Mucosa of rectum (tissue), 2 donors: ENCODE measurements around the gene RNF157.
A peak's percentile ranks its signal among the peaks of the same experiment; 100 is the strongest.
"Not testable (repeated sequence)": the region's sequence is repeated elsewhere in the genome, so short reads cannot be mapped to it uniquely, and the experiment has no call there.

ENCODE experiments used
- H3K27ac ChIP-seq, 2 donors: one replicate each; pipeline ENCODE4 v1.7.0; 2013; ENCODE audit warnings: inconsistent platforms in 2 of 2, low read depth in 2 of 2, low read length in 2 of 2
- H3K27me3 ChIP-seq, 2 donors: one replicate each; pipeline ENCODE4 v1.7.0; 2013; ENCODE audit warnings: low read length in 2 of 2; ENCODE audit not compliant: control insufficient read depth in 2 of 2, insufficient read depth in 2 of 2
- H3K36me3 ChIP-seq, 2 donors: one replicate each; pipeline ENCODE4 v1.7.0; 2013; ENCODE audit warnings: low read length in 2 of 2; ENCODE audit not compliant: control insufficient read depth in 2 of 2, insufficient read depth in 2 of 2
- H3K4me1 ChIP-seq, 2 donors: one replicate each; pipeline ENCODE4 v1.7.0; 2013; ENCODE audit warnings: low read length in 2 of 2, mild to moderate bottlenecking in 1 of 2; ENCODE audit not compliant: control insufficient read depth in 2 of 2, insufficient read depth in 2 of 2
- H3K4me3 ChIP-seq, 2 donors: one replicate each; pipeline ENCODE4 v1.7.0; 2013; ENCODE audit warnings: low read length in 2 of 2
- H3K9ac ChIP-seq, 2 donors: one replicate each; pipeline ENCODE4 v1.7.0; 2013; ENCODE audit warnings: low read length in 2 of 2, low read depth in 1 of 2, mild to moderate bottlenecking in 1 of 2
- H3K9me3 ChIP-seq, 2 donors: one replicate each; pipeline ENCODE4 v1.7.0; 2013; ENCODE audit warnings: low read length in 2 of 2; ENCODE audit not compliant: control insufficient read depth in 2 of 2
- donor health status: healthy.
- donor health status: Normal muscosa, but diverticular disease.

The RNF157 gene

DNA sequence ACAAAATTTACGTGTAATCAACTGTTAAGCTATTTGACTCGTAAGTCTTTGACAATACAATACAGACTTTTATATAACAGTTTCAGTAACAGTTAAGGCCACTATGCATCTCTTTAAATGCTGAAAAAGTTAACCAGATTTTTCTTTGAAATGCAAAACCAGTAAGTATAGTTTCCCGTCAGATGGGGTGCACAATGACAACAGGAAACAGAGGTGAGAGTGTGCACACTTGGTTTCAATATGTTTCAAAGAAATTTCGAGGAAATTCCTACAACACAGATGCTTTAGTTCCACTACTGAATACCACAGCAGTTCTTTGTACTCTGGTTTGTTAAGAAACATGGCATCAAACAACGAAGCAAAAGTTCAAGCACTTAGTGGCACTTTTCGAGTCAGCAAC lies 48.4 kb downstream of the RNF157 start:
- Histone ChIP-seq H3K27ac (peak overlapping the region in 1 of 2 donors; percentile 24), H3K4me1 (no peaks in the 10 kb centered on the region), H3K4me3 (no peak overlapping the region), H3K9ac (no peak overlapping the region), H3K36me3 (no peaks in the 10 kb centered on the region), H3K27me3 (no peaks in the 10 kb centered on the region), H3K9me3 (no peaks in the 10 kb centered on the region)

DNA sequence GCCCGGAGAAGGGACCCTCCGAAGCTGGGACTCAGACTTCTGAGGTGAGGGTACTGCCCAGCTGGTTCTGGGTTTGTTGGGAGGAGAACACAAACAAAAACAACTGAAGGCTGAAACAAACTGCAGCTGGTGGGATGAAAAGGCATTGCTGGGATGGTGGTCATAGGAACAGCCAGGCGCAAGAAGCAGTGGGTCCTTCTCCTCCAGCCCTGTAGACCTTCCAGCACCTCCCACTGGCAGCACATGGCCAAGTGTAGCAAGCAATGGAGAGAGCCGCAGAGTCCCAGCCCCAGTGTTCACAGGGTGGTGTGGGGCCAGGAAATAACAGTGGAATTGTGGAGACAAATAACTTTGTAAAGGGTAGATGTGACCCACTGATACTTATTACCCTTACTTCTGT lies 50.6 kb downstream of the RNF157 start:
- no peaks in the 10 kb centered on the region for H3K4me1 ChIP-seq
- H3K27me3 ChIP-seq = no peaks in the 10 kb centered on the region
- H3K4me3 ChIP-seq = no peak overlapping the region
- H3K27ac ChIP-seq = peak overlapping the region in 1 of 2 donors; percentile 12
- no peak overlapping the region for H3K9ac ChIP-seq
- no peaks in the 10 kb centered on the region for H3K9me3 ChIP-seq
- H3K36me3 ChIP-seq = no peaks in the 10 kb centered on the region

DNA sequence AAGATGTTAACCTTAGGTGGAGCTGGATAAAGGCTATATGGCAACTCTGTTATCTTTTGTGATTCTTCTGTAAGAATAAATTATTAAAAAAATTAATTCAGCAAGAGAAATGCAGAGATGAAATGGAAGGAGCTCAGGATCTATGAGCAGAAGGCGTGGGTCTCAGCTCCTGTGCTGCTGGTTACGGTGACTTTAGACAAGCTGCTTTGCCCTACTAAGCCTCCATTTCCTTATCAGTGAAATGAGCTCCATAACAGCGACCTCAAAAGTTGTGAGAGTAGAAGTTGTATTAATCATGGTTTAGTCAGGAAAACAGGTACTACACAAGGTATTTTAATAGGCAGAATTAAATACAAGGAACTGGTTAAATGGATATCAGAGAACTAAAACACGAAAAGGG lies 51.0 kb downstream of the RNF157 start:
- Histone ChIP-seq H3K4me1 (no peaks in the 10 kb centered on the region), H3K9me3 (no peaks in the 10 kb centered on the region), H3K27ac (no peak overlapping the region), H3K36me3 (no peaks in the 10 kb centered on the region), H3K9ac (no peak overlapping the region), H3K4me3 (no peak overlapping the region), H3K27me3 (no peaks in the 10 kb centered on the region)

DNA sequence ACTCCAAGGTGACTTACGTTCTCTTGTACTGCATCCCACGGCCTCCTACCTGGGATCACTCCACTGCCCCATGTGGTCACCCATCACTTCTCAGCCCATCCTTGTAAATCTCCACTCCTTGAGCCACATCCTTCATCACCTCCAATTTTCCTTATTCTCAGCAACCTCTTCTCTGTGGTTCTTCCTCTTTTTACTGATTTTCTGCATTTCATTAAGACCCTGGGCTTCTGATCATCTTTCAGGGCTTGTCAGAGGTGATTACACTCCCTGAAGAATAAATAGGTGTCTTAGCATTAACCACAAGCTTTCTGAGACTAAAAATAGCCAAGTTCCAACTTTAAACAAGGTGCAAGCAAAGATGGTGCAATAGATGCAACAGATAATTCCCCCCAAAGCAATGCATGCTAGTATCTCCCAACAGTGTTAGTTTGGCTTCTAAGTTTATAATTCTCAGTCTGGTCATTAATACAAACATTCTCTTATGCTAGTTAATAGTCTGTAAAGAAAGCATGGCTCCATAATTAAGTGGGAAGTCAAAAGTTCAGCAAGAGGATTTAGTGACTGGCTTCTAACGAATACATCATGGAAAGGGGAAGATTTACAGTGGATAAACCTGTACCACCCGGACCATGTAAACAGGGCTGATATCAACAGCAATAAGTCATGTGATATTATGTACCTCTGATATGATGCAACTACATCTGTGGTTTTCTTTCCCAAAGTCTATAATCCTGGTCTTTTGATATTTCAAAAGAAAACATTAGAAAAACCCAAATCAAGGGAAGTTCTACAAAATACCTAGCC lies 51.9 kb downstream of the RNF157 start:
- Histone ChIP-seq H3K27ac (no peak overlapping the region), H3K36me3 (no peaks in the 10 kb centered on the region), H3K9ac (no peak overlapping the region), H3K4me3 (no peak overlapping the region), H3K27me3 (no peaks in the 10 kb centered on the region), H3K4me1 (no peaks in the 10 kb centered on the region), H3K9me3 (no peaks in the 10 kb centered on the region)

DNA sequence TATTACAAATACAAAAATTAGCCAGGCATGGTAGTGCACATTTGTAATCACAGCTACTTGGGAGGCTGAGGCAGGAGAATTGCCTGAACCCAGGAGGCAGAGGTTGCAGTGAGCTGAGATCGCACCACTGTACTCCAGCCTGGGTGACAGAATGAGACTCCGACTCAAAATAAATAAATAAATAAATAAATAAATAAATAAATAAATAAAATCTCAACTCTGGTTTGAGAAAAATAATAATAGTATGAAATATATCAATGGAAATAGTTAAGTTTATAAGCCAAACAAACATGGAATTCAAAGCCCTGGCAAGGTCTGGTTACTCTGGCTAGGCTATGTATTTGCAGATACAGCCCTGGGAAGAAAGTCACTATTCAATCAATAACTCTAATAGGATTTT lies 53.5 kb downstream of the RNF157 start:
- H3K9ac ChIP-seq, H3K4me1 ChIP-seq, H3K27me3 ChIP-seq, H3K36me3 ChIP-seq, H3K9me3 ChIP-seq, H3K4me3 ChIP-seq, H3K27ac ChIP-seq: not testable (repeated sequence)

DNA sequence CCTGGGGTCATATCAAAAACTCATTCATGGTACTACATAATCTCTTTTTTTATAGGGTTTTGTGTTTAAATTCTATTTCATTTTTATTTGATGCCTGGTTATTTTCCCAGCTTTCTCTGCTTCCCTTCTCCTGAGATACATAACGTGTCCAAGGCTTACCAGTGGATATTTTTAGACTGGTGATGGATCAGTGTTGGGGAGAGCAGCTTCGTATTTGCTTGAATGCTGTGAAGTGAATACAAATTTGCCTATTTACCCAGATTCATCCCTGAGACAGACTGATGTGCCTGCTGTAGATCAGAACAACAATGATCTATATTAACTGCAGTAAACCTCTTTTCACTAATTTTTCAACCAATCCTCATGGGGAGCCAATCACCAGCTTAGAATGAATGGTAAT lies 56.0 kb downstream of the RNF157 start:
- Histone ChIP-seq H3K4me1 (peaks cover 4% of the 10 kb centered on the region in 2 donors), H3K36me3 (no peaks in the 10 kb centered on the region), H3K9ac (no peak overlapping the region), H3K9me3 (no peaks in the 10 kb centered on the region), H3K4me3 (no peak overlapping the region), H3K27ac (no peak overlapping the region), H3K27me3 (no peaks in the 10 kb centered on the region)

DNA sequence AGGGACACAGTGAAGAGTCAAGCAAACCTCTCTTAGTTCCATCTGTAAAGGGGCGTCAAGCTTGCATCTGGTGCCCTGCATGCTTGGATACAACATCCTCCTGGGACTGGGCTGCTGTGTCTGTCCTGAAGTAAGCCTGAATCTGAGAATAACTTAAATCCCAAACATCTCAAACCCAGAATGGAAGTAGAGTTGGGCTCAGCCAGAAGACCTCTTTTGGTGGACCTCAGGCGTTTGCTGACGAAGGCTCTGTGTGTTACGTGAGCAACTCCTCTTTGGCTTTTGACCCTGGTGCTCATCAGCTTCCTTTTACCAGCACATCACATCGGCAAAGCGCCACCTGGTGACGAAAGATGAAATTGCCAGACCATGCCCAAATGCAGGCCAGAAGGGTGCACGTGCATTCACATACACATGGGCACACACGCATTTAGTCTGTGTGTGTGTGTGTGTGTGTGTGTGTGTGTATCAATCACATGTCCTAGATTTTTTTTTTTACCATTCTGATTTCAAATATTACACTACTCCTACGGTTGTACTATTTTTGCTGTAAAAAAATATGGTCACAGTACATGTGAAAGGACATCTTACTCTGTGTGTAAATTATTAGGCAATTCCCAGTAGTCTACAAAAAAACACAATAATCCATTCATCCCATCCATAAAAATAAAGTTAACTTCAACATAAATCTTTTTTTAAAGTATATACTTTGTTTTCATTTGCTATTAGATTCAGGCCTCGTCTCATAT lies 58.1 kb downstream of the RNF157 start:
- Histone ChIP-seq H3K9ac (no peak overlapping the region), H3K36me3 (no peaks in the 10 kb centered on the region), H3K27ac (no peak overlapping the region), H3K4me1 (peaks cover 4% of the 10 kb centered on the region in 2 donors), H3K9me3 (no peaks in the 10 kb centered on the region), H3K4me3 (no peak overlapping the region), H3K27me3 (no peaks in the 10 kb centered on the region)

DNA sequence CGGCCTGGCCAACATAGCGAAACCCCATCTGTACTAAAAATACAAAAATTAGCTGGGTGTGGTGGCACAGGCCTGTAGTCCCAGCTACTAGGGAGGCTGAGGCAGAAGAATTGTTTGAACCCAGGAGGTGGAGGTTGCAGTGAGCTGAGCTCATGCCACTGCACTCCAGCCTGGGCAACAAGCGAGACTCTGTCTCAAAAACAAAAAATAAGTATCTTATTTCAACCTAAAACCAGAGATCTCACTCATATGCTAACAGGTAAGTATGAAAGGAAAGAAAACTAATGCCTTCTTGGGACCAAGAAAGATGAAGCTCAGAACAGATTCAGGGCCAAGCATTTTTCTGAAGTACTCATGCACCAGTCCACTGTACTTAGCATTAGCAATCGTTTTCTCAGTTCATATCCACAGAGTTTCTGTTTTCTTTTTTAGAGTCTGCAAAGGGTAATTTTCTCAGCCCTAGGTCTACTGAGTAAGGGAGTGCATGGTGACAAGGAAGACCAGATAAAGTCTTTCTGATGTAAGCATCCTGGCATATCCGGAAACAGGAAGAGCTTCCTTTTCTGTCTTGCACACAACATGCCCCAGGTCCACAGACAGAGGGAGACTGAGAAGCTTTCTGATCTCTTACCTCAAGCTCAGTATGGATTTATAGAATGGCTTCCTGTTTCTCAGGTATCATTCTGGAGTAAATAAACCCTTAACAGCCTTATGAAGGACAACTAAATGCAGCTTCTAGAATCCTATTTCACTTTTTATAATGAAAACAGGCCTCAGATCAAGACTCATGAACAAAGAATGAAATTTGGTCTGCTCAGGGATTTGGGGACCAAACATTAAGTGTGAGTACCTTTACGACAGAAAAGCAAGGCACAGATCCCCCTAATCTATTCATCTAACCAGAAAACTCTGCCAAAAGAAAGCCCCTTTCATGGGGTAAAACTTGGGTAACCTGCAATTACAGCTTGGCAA lies 60.5 kb downstream of the RNF157 start:
- H3K27ac ChIP-seq = no peak overlapping the region
- peaks cover 4% of the 10 kb centered on the region in 2 donors for H3K4me1 ChIP-seq
- H3K9ac ChIP-seq = no peak overlapping the region
- no peaks in the 10 kb centered on the region for H3K27me3 ChIP-seq
- no peaks in the 10 kb centered on the region for H3K36me3 ChIP-seq
- no peak overlapping the region for H3K4me3 ChIP-seq
- H3K9me3 ChIP-seq = no peaks in the 10 kb centered on the region

DNA sequence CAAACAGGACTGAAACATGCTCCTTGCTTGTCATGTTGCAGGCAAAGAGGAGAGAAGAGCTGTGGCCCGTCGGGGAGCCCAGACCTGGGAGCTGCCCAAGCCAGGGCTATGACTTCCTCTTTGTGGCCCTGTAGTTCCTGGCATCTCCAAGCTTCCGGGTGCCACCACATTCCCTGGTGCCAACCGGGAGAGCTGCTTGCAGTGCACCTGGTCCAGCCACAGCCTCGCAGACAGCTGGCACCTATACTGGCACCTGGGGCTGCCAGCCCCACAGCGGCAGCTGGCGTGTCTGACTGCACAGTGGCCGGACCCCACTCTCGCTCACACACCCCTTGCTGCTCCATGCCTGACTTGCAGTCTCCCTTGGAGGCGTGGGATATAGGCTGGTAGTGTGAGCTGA lies 62.2 kb downstream of the RNF157 start:
- H3K36me3 ChIP-seq = no peaks in the 10 kb centered on the region
- H3K9me3 ChIP-seq = no peaks in the 10 kb centered on the region
- H3K9ac ChIP-seq = no peak overlapping the region
- peaks cover 4% of the 10 kb centered on the region in 2 donors for H3K4me1 ChIP-seq
- no peak overlapping the region for H3K27ac ChIP-seq
- no peaks in the 10 kb centered on the region for H3K27me3 ChIP-seq
- no peak overlapping the region for H3K4me3 ChIP-seq
